ENCODE results near the gene PEAK1.

PEAK1 gene

DNA sequence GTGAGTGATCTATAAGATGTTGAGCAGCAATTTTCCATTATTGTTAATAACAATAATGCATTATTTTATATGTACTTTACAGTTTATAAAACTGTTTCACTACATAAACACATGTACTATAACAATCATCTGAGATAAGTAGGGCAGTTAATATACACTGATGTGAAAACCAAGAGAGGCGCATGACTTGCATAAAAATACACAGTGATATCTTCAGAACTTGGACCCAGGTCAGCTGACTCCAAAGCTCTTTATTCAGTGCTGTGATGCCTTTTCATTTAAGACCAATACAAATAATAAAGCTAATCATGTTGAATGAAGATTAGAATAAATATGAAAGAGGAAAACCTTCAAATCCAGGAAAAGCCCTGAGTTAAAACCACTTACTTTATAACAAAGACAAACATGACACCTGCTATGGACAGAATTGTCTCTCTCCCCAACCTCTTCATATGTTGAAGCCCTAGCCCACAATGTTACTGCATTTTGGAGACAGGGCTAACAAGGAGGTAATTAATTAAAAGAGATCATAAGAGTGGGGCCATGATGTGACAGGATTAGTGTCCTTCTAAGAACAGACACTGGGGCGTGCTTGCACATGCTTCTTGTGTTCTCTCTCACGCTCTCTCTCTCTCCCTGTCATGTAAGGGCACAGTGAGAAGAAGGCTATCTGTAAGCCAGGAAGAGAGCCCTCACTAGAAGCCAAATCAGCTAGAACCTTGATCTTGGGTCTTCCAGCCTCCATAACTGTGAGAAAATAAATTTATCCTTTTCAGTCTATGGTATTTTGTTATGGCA is 293.2 kb downstream of the PEAK1 start:
- H3K27ac ChIP-seq = no peak overlapping the region
- no peak for TF ChIP-seq CTCF (conservative IDR thresholded peaks at IDR 0.05)
- no peak for TF ChIP-seq ZFX (IDR thresholded peaks at IDR 0.05)

GRCh38 chr15:77123854-77124253 is 296.1 kb downstream of the PEAK1 start:
- H3K27ac ChIP-seq = no peak overlapping the region
- TF ChIP-seq CTCF (conservative IDR thresholded peaks at IDR 0.05) = no peak
- no peak for TF ChIP-seq ZFX (IDR thresholded peaks at IDR 0.05)

GRCh38 chr15:77122576-77122975 is 297.3 kb downstream of the PEAK1 start:
- TF ChIP-seq CTCF (conservative IDR thresholded peaks at IDR 0.05) = no peak
- no peak for TF ChIP-seq ZFX (IDR thresholded peaks at IDR 0.05)
- H3K27ac ChIP-seq = no peak overlapping the region

DNA sequence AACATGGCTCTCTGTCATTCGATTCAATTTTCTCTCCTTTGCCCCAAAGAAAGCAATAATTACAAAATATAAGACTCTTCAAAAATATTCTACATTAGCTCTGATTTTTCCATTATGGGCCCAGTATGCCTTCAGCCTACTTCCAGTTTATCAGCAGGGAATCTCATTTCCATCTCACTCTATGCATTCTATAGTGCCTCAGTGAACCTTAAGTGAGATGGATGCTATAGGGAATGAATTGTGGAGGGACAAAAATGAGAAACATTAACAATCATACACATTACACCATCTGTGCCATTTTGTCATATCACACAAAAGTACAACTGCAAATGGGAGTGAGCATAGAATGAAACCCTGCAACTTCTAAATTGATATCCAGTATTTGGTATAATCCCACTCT is 298.3 kb downstream of the PEAK1 start:
- no peak overlapping the region for H3K27ac ChIP-seq
- TF ChIP-seq ZFX (IDR thresholded peaks at IDR 0.05) (no peak), CTCF (conservative IDR thresholded peaks at IDR 0.05) (no peak)

- no peak for TF ChIP-seq ZFX (IDR thresholded peaks at IDR 0.05)
- TF ChIP-seq CTCF (conservative IDR thresholded peaks at IDR 0.05) = no peak
Observed at GRCh38 chr15:77120576-77120975, 299.3 kb downstream of the PEAK1 start.

GRCh38 chr15:77119446-77119845 is 300.5 kb downstream of the PEAK1 start:
- no peak for TF ChIP-seq CTCF (conservative IDR thresholded peaks at IDR 0.05)
- no peak overlapping the region for H3K27ac ChIP-seq

More at GRCh38 chr15:77120576-77120975, 299.3 kb downstream of the PEAK1 start:
- H3K27ac ChIP-seq = no peak overlapping the region

DNA sequence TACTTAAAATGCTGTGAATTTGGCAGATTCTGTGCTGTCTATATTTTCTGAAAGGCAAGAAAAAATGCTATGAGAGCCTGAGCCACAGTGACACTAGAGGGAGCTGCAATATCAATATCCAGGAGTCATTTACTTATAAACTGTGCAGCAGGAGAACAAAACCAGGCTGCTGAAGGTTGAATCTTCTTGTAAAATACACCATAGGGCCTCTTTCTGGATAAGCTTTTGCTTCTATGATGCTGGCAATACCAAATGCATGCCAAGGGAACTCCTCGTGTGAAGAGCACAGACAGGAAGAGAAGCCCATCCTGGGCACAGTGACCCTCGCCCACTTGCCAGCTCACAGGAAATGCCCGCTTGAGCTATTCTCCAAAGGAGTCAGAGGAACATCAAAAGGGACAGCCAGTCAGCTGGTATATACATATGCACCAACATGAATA is 301.0 kb downstream of the PEAK1 start:
- no peak for TF ChIP-seq ZFX (IDR thresholded peaks at IDR 0.05)
- peak; percentile 81 for TF ChIP-seq CTCF (conservative IDR thresholded peaks at IDR 0.05)
- H3K27ac ChIP-seq = no peak overlapping the region
